ENCODE data around the gene MYO3B. TPM values are rescaled to one million over a fixed set of nuclear protein-coding genes. Genes with fewer than 3 reads are reported as not detected.

Gene MYO3B
- total RNA-seq, 4 donors from 2014 or later: 0.34 to 0.95 (median 0.89) TPM

DNA sequence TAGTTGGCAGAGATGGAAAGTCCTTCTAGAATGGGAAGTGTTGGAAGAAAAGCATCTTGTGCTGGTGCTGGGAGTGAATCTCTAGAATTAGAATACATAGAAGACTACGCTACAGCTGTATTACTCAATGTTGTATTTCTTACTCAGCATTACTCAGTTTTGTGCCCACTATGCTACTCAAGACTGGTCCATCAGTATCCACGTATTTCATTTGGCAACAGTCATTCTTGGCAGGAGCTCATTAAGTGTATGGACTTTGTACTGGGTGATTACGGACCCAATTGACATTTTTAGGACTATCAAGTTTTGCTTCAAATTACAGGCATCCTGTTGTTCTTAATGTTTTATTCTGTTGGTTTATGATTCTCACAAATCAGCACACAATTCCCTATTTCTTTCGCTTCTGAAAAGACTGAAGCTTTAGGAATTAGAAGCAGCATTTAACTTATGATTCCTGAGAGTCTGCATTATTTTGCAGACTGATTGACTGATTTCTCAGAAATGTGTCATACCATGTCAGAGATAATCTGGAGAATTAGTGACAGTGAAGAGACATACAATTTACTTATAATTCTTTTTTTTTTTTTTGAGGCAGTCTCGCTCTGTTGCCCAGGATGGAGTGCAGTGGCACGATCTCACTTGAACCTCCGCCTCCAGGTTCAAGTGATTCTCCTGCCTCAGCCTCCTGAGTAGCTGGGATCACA is 136.9 kb downstream of the MYO3B start:
- no peak for DNase-seq (ENCODE audit: low spot score in 2 of 2)
- WGBS: 93% methylated on average over 7 of the region's 7 CpGs
- no peaks in the 10 kb centered on the region for H3K36me3 ChIP-seq

DNA sequence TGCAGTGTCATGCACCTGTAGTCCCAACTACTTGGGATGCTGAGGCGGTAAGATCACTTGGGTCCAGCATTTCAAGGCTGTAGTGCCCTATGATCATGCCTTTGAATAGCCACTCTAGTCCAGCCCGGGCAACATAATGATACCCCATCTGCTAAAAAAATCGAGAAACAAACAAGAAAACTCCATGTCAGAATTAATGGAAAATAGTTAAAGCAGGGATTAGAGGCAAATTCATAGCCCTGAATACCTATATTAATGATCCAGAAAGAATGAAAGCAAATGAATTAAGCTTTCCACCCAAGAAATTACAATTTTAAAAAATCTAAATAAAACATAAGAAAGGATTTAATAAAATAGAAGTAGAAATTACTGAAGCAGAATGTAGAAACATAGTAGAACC is 143.0 kb downstream of the MYO3B start:
- WGBS: 97% methylated on average over 3 of the region's 3 CpGs
- H3K4me3 ChIP-seq: no peak overlapping the region
- H3K4me1 ChIP-seq: no peaks in the 10 kb centered on the region
- DNase-seq (ENCODE audit: low spot score in 2 of 2): no peak
- H3K27ac ChIP-seq: no peak overlapping the region
- TF ChIP-seq POLR2A (IDR thresholded peaks at IDR 0.05) (no peak), POLR2AphosphoS5 (IDR thresholded peaks at IDR 0.05) (no peak), EP300 (IDR thresholded peaks at IDR 0.05) (no peak)
- TF ChIP-seq, protein P1, sequence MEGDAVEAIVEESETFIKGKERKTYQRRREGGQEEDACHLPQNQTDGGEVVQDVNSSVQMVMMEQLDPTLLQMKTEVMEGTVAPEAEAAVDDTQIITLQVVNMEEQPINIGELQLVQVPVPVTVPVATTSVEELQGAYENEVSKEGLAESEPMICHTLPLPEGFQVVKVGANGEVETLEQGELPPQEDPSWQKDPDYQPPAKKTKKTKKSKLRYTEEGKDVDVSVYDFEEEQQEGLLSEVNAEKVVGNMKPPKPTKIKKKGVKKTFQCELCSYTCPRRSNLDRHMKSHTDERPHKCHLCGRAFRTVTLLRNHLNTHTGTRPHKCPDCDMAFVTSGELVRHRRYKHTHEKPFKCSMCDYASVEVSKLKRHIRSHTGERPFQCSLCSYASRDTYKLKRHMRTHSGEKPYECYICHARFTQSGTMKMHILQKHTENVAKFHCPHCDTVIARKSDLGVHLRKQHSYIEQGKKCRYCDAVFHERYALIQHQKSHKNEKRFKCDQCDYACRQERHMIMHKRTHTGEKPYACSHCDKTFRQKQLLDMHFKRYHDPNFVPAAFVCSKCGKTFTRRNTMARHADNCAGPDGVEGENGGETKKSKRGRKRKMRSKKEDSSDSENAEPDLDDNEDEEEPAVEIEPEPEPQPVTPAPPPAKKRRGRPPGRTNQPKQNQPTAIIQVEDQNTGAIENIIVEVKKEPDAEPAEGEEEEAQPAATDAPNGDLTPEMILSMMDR (IDR thresholded peaks at IDR 0.05): no peak
- H3K36me3 ChIP-seq: no peaks in the 10 kb centered on the region
- no peaks in the 10 kb centered on the region for H3K27me3 ChIP-seq
- peaks cover 6% of the 10 kb centered on the region for H3K9me3 ChIP-seq

More for the DNA sequence above, 136.9 kb downstream of the MYO3B start:
- Histone ChIP-seq H3K27ac (no peak overlapping the region), H3K4me1 (no peaks in the 10 kb centered on the region), H3K27me3 (no peaks in the 10 kb centered on the region), H3K4me3 (no peak overlapping the region), H3K9me3 (no peaks in the 10 kb centered on the region)
- no peak for TF ChIP-seq POLR2AphosphoS5 (IDR thresholded peaks at IDR 0.05)
- no peak for TF ChIP-seq EP300 (IDR thresholded peaks at IDR 0.05)
- TF ChIP-seq, protein P1 (IDR thresholded peaks at IDR 0.05): no peak
- TF ChIP-seq POLR2A (IDR thresholded peaks at IDR 0.05): no peak

DNA sequence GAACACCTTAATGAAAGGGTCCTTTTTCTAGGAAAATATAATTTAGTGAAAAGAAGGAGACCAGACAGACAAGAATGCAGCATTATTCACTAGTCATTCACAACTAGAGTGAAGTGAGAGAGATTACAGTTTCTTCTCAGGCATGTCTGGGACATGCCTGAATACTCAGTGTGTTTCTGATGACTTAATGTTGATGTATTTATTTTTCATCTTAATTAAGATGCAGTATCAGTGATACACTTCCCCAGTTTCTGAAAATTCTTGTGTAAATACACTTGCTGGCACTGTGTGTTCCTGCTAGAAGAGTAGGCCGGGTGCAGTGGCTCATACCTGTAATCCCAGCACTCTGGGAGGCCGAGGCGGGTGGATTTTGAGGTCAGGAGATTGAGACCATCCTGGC is 143.6 kb downstream of the MYO3B start:
- no peaks in the 10 kb centered on the region for H3K4me1 ChIP-seq
- peaks cover 6% of the 10 kb centered on the region for H3K9me3 ChIP-seq
- H3K27ac ChIP-seq: no peak overlapping the region
- WGBS: 100% methylated on average over 3 of the region's 3 CpGs
- no peaks in the 10 kb centered on the region for H3K36me3 ChIP-seq
- H3K4me3 ChIP-seq: no peak overlapping the region
- TF ChIP-seq EP300 (IDR thresholded peaks at IDR 0.05) (no peak), POLR2AphosphoS5 (IDR thresholded peaks at IDR 0.05) (no peak), POLR2A (IDR thresholded peaks at IDR 0.05) (no peak)
- TF ChIP-seq, protein P1 (IDR thresholded peaks at IDR 0.05): no peak
- H3K27me3 ChIP-seq: no peaks in the 10 kb centered on the region
- no peak for DNase-seq (ENCODE audit: low spot score in 2 of 2)

DNA sequence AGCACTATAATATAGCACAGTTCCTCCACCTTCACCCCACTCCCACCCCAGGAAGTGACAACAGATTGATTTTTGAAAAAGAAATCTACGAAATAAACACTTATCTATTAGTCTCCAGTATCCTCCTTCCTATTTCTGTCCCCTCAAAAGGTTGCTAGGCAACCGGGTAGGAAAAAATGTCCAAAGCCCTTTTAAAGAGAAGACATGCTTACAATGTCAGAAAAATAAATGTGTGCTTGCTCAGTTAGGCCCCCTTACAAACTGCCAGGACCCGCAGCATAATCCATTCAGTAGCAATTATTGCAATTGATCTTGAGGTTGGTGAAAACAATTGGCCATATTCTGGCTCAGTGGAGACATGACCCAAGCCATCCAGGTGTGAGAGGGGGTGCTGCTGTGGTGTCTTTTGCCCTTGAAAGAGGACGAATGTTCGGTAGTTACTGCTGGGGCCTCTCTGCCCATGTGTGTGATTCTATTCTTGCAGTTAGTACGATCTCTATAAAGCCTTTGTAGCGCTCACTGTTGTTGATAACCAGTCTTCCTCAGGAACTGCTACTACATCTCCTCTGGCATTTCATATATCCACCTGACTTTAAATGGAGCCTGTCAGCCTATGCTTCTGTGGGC is 144.3 kb downstream of the MYO3B start:
- H3K4me1 ChIP-seq: no peaks in the 10 kb centered on the region
- no peaks in the 10 kb centered on the region for H3K27me3 ChIP-seq
- H3K9me3 ChIP-seq: peaks cover 6% of the 10 kb centered on the region
- TF ChIP-seq, protein P1 (IDR thresholded peaks at IDR 0.05): no peak
- no peak for TF ChIP-seq EP300 (IDR thresholded peaks at IDR 0.05)
- no peak for TF ChIP-seq POLR2A (IDR thresholded peaks at IDR 0.05)
- TF ChIP-seq POLR2AphosphoS5 (IDR thresholded peaks at IDR 0.05): no peak
- no peak overlapping the region for H3K4me3 ChIP-seq
- no peaks in the 10 kb centered on the region for H3K36me3 ChIP-seq
- no peak overlapping the region for H3K27ac ChIP-seq
- DNase-seq (ENCODE audit: low spot score in 2 of 2): no peak
- 88% methylated on average over 7 of the region's 7 CpGs for WGBS

- Histone ChIP-seq H3K27ac (no peak overlapping the region), H3K4me3 (no peak overlapping the region), H3K4me1 (no peaks in the 10 kb centered on the region), H3K36me3 (no peaks in the 10 kb centered on the region), H3K9me3 (peaks cover 6% of the 10 kb centered on the region), H3K27me3 (no peaks in the 10 kb centered on the region)
- 65% methylated on average over 4 of the region's 4 CpGs for WGBS
- no peak for TF ChIP-seq POLR2AphosphoS5 (IDR thresholded peaks at IDR 0.05)
- DNase-seq (ENCODE audit: low spot score in 2 of 2): no peak
Observed at GRCh38 chr2:170323743-170324142, 145.8 kb downstream of the MYO3B start.
